ENCODE results near the gene OR13C9.

- no peak for TF ChIP-seq CTCF (IDR thresholded peaks at IDR 0.05; ENCODE audit: poor library complexity)
- no peak for TF ChIP-seq EZH2phosphoT487 (IDR thresholded peaks at IDR 0.05; ENCODE audit: low read depth, severe bottlenecking, unreplicated experiment)
These were observed 49.1 kb downstream of the OR13C9 start, which contains the start of gene OR13C8 for GRCh38 chr9:104568868-104569267.

Measured in hepatocyte (in vitro differentiated cells).